ENCODE results near the gene KRT6C.
"Not testable (repeated sequence)": the region's sequence is repeated elsewhere in the genome, so short reads cannot be mapped to it uniquely, and the experiment has no call there.

KRT6C gene

GRCh38 chr12:52473768-52474167 is at the start of gene KRT6C:
Gene KRT6C (minus strand): TSS chr12:52473805. CDS start chr12:52473737, 68 bp downstream.
- DNase-seq, result no peak

- DNase-seq, result no peak
Measured at GRCh38 chr12:52522346-52523011, 48.9 kb upstream of the KRT6C start.

- DNase-seq, result no peak
Measured at GRCh38 chr12:52521568-52522266, 48.1 kb upstream of the KRT6C start.

GRCh38 chr12:52521175-52521567 is 47.6 kb upstream of the KRT6C start:
- no peak for DNase-seq

GRCh38 chr12:52519826-52520662 is 46.4 kb upstream of the KRT6C start, which contains the start of gene KRT5:
Gene KRT5 (minus strand): TSS chr12:52520394. CDS start chr12:52520296, 98 bp downstream.
- DNase-seq, result no peak

GRCh38 chr12:52519387-52519703 is 45.7 kb upstream of the KRT6C start:
- DNase-seq, result no peak

GRCh38 chr12:52518574-52519386 is 45.2 kb upstream of the KRT6C start:
- DNase-seq, result no peak

- DNase-seq, result no peak
Measured at GRCh38 chr12:52517888-52518287, 44.3 kb upstream of the KRT6C start.

GRCh38 chr12:52517005-52517835 is 43.6 kb upstream of the KRT6C start:
- DNase-seq, result no peak

GRCh38 chr12:52515927-52516831 is 42.6 kb upstream of the KRT6C start:
- no peak for DNase-seq

GRCh38 chr12:52515319-52515646 is 41.7 kb upstream of the KRT6C start:
- no peak for DNase-seq

- no peak for DNase-seq
Measured at GRCh38 chr12:52514471-52515318, 41.1 kb upstream of the KRT6C start.

GRCh38 chr12:52513736-52514135 is 40.1 kb upstream of the KRT6C start:
- DNase-seq, result no peak

GRCh38 chr12:52508211-52508610 is 34.6 kb upstream of the KRT6C start:
- DNase-seq, result no peak

GRCh38 chr12:52506858-52507715 is 33.5 kb upstream of the KRT6C start:
- peak; percentile 53 for DNase-seq

GRCh38 chr12:52502877-52503276 is 29.3 kb upstream of the KRT6C start:
- no peak for DNase-seq

- DNase-seq, result no peak
Measured at GRCh38 chr12:52501490-52501889, 27.9 kb upstream of the KRT6C start.

- DNase-seq, result not testable (repeated sequence)
Measured at GRCh38 chr12:52500574-52500973, 27.0 kb upstream of the KRT6C start.
